ENCODE results near the gene PARD3.

- TF ChIP-seq CTCF (IDR thresholded peaks at IDR 0.05; ENCODE audit: insufficient read depth, low read length, poor library complexity, severe bottlenecking): no peak
- no peak for TF ChIP-seq EZH2phosphoT487 (conservative IDR thresholded peaks at IDR 0.05; ENCODE audit: low read length)
Observed at GRCh38 chr10:34580214-34580613, 234.9 kb downstream of the PARD3 start.
